ENCODE results near the gene UPF2. TPM values are rescaled to one million over a fixed set of nuclear protein-coding genes. Genes with fewer than 3 reads are reported as not detected.

The UPF2 gene
- total RNA-seq, 2 donors from 2014 or later, result 10.6 to 26.0 TPM

DNA sequence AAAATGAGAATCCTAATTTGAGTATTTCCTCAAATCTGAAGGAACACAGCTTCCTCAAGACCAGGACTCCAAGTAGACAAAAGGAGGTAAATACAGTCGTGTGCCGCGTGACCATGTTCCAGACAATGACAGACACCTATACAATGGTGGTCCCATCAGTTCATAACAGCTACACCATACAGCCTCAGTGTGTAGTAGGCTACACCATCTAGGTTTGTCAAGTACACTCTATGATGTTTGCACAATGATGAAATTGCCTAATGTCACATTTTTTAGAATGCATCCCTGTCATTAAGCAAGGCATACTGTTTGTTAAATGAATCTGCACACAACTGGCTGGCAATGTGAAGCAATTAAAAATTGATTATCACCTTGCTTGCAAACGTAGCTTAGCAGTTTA is 111.6 kb downstream of the UPF2 start:
- TF ChIP-seq CTCF (IDR thresholded peaks at IDR 0.05), result no peak
- Histone ChIP-seq H3K9me3 (no peaks in the 10 kb centered on the region), H3K4me1 (ENCODE audit: control insufficient read depth in 1 of 2, low read depth in 2 of 2) (peaks cover 0 to 6% of the 10 kb centered on the region in 2 donors), H3K27me3 (replicated peaks; ENCODE audit: insufficient read depth) (no peaks in the 10 kb centered on the region), H3K27ac (no peak overlapping the region), H3K36me3 (peaks cover 58% of the 10 kb centered on the region), H3K4me3 (no peak overlapping the region)
- DNase-seq (ENCODE audit: low spot score) (no peak), ATAC-seq (ENCODE audit: insufficient number of reproducible peaks, low FRiP score, low read depth) (no peak)

DNA sequence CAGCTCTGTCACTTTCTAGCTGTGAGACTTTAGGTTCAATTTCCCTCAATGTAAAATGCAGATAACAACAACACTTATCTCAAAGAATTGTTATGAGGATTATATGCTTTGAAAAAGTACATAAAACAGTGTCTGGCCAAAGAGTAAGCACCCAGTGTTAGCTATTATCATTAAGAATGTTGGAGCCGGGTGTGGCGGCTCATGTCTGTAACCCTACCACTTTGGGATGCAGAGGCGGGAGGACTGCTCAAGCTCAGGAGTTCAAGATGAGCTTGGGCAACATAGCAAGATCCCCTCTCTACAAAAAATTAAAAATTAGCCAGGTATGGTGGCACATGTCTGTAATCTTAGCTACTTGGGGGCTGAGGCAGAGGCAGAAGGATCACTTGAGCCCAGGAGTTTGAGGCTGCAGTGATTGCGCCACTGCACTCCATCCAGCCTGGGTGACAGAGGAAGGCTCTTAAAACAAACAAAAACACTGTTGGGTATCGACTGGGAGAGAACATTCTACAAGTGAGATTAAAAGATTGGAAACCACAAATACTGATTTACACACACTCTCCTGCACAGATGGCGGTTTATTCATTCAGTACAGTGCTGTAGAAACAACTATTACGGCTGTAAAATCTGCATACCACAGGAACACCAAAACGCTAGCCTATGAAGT is 112.2 kb downstream of the UPF2 start:
- Histone ChIP-seq H3K4me1 (ENCODE audit: control insufficient read depth in 1 of 2, low read depth in 2 of 2) (peaks cover 0 to 6% of the 10 kb centered on the region in 2 donors), H3K36me3 (peaks cover 58% of the 10 kb centered on the region), H3K27me3 (replicated peaks; ENCODE audit: insufficient read depth) (no peaks in the 10 kb centered on the region), H3K4me3 (no peak overlapping the region), H3K27ac (no peak overlapping the region), H3K9me3 (no peaks in the 10 kb centered on the region)
- ATAC-seq (ENCODE audit: insufficient number of reproducible peaks, low FRiP score, low read depth) (no peak), DNase-seq (ENCODE audit: low spot score) (no peak)
- TF ChIP-seq CTCF (IDR thresholded peaks at IDR 0.05), result no peak

- Histone ChIP-seq H3K27me3 (replicated peaks; ENCODE audit: insufficient read depth) (no peaks in the 10 kb centered on the region), H3K9me3 (no peaks in the 10 kb centered on the region), H3K27ac (no peak overlapping the region), H3K4me1 (ENCODE audit: control insufficient read depth in 1 of 2, low read depth in 2 of 2) (no peaks in the 10 kb centered on the region), H3K36me3 (peaks cover 55% of the 10 kb centered on the region), H3K4me3 (no peak overlapping the region)
- no peak for TF ChIP-seq CTCF (IDR thresholded peaks at IDR 0.05)
- ATAC-seq (ENCODE audit: insufficient number of reproducible peaks, low FRiP score, low read depth) (no peak), DNase-seq (ENCODE audit: low spot score) (no peak)
Measured at GRCh38 chr10:11927746-11928145, 114.9 kb downstream of the UPF2 start.

DNA sequence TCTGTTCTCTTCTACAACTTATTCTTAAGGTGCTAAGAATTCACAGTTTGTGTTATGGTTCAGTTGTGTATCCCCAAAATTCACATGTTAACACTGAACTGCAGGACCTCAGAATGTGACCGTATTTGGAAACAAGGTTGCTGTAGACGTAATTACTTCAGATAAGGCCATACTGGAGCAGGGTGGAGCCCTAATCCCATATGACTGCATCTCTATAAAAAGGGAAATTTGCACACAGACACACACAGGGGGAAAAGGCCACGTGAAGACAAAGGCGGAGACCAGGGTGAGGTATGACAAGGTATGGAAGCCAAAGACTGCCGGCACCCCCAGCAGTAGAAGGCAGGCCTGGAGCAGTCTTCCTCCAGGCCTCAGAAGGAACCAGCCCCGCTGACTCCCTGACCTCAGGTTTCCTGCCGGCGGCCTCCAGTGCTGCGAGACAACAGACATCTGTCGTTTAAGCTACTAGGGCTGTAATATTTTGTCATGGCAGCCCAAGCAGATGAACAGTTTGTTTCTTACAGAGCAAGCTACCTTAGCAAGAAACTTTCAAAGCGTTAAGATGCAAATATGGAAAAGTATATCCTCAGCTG is 120.7 kb downstream of the UPF2 start:
- H3K36me3 ChIP-seq, result peaks cover 33% of the 10 kb centered on the region
- H3K27me3 ChIP-seq (replicated peaks; ENCODE audit: insufficient read depth), result no peaks in the 10 kb centered on the region
- no peak overlapping the region for H3K4me3 ChIP-seq
- ATAC-seq (ENCODE audit: insufficient number of reproducible peaks, low FRiP score, low read depth) (no peak), DNase-seq (ENCODE audit: low spot score) (no peak)
- H3K9me3 ChIP-seq, result no peaks in the 10 kb centered on the region
- H3K27ac ChIP-seq, result no peak overlapping the region
- no peaks in the 10 kb centered on the region for H3K4me1 ChIP-seq (ENCODE audit: control insufficient read depth in 1 of 2, low read depth in 2 of 2)
- TF ChIP-seq CTCF (IDR thresholded peaks at IDR 0.05), result no peak

DNA sequence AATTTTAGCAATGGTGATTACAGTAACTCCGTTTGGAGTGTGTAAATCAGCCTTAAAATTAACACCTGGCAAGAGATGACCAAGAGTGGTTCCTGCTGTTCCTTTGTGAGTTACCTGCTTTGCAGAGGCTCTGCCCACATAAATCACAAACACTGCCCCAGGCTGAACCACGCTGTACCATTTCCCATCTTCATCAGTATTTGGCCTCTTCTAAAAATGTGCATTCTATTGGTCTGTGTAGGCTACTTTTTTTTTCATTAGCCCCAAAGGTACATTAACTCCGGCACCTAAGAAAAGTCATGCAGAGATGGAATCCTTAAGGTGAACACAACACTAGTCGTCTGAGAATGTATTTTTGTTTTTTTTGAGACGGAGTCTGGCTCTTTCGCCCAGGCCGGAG is 123.3 kb downstream of the UPF2 start:
- no peak overlapping the region for H3K27ac ChIP-seq
- peaks cover 16% of the 10 kb centered on the region for H3K36me3 ChIP-seq
- no peak for TF ChIP-seq CTCF (IDR thresholded peaks at IDR 0.05)
- no peak for ATAC-seq (ENCODE audit: insufficient number of reproducible peaks, low FRiP score, low read depth)
- no peak overlapping the region for H3K4me3 ChIP-seq
- H3K9me3 ChIP-seq, result no peaks in the 10 kb centered on the region
- H3K27me3 ChIP-seq (replicated peaks; ENCODE audit: insufficient read depth), result no peaks in the 10 kb centered on the region
- H3K4me1 ChIP-seq (ENCODE audit: control insufficient read depth in 1 of 2, low read depth in 2 of 2), result no peaks in the 10 kb centered on the region
- DNase-seq (ENCODE audit: low spot score), result no peak

All from thoracic aorta (tissue), 2 donors.